Peyer's patch (tissue), 4 donors: ENCODE measurements around the gene PAN2.

Source experiments
- POLR2A ChIP-seq, 2 donors: fragments of 450-650 bp; IDR thresholded peaks; one replicate each; pipeline ENCODE4 v1.5.1; 2017; ENCODE audit warnings: antibody characterized with exemption in 2 of 2, mild to moderate bottlenecking in 2 of 2, moderate library complexity in 2 of 2
- TF ChIP-seq, protein P1 (sequence below), 6 experiments: fragments of 450-650 bp in 4 of 6; fragments of 200-600 bp in 2 of 6; sonication (generic) in 1 of 6; IDR thresholded peaks; one replicate each; pipeline ENCODE4 v1.5.1; 2017 to 2019; ENCODE audit warnings: antibody characterized with exemption in 6 of 6, mild to moderate bottlenecking in 3 of 6, moderate library complexity in 1 of 6

- TF ChIP-seq, protein P1, sequence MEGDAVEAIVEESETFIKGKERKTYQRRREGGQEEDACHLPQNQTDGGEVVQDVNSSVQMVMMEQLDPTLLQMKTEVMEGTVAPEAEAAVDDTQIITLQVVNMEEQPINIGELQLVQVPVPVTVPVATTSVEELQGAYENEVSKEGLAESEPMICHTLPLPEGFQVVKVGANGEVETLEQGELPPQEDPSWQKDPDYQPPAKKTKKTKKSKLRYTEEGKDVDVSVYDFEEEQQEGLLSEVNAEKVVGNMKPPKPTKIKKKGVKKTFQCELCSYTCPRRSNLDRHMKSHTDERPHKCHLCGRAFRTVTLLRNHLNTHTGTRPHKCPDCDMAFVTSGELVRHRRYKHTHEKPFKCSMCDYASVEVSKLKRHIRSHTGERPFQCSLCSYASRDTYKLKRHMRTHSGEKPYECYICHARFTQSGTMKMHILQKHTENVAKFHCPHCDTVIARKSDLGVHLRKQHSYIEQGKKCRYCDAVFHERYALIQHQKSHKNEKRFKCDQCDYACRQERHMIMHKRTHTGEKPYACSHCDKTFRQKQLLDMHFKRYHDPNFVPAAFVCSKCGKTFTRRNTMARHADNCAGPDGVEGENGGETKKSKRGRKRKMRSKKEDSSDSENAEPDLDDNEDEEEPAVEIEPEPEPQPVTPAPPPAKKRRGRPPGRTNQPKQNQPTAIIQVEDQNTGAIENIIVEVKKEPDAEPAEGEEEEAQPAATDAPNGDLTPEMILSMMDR (IDR thresholded peaks at IDR 0.05), result no peak
- TF ChIP-seq POLR2A (IDR thresholded peaks at IDR 0.05), result no peak
Measured at GRCh38 chr12:56286044-56286830, 47.6 kb downstream of the PAN2 start.
